ENCODE data around the gene DUSP16.

Gene DUSP16

GRCh38 chr12:12521888-12522287, 40.8 kb downstream of the DUSP16 start:
- TF ChIP-seq CTCF (IDR thresholded peaks at IDR 0.05; ENCODE audit: low read length) (no peak), EZH2phosphoT487 (IDR thresholded peaks at IDR 0.05; ENCODE audit: low read length) (no peak), EZH2 (optimal IDR thresholded peaks at IDR 0.05; ENCODE audit: low read depth, low read length) (no peak)
- Histone ChIP-seq H3K4me1 (ENCODE audit: low read length) (no peaks in the 10 kb centered on the region), H3K4me2 (ENCODE audit: low read depth, low read length) (no peak overlapping the region), H3K36me3 (replicated peaks; ENCODE audit: insufficient read depth, low read length) (no peaks in the 10 kb centered on the region), H3K9me2 (replicated peaks; ENCODE audit: insufficient read depth, low read length) (no peaks in the 10 kb centered on the region), H3K9ac (ENCODE audit: low read length) (no peak overlapping the region), H4K20me1 (ENCODE audit: insufficient read depth, low read length) (no peaks in the 10 kb centered on the region), H2AFZ (ENCODE audit: low read length) (no peak overlapping the region), H3K79me2 (ENCODE audit: low read length) (no peaks in the 10 kb centered on the region), H3K4me3 (ENCODE audit: low read length) (no peak overlapping the region), H3F3A (ENCODE audit: insufficient read depth, low read length) (no peaks in the 10 kb centered on the region), H3K27me3 (replicated peaks; ENCODE audit: insufficient read depth, low read length) (no peaks in the 10 kb centered on the region), H3K9me3 (replicated peaks; ENCODE audit: insufficient read depth, low read length) (no peaks in the 10 kb centered on the region), H3K27ac (ENCODE audit: low read length) (no peak overlapping the region)
- no peak for DNase-seq

GRCh38 chr12:12521044-12521485, 41.6 kb downstream of the DUSP16 start:
- H3K9me2 ChIP-seq (replicated peaks; ENCODE audit: insufficient read depth, low read length): no peaks in the 10 kb centered on the region
- H3K9ac ChIP-seq (ENCODE audit: low read length): no peak overlapping the region
- H3K9me3 ChIP-seq (replicated peaks; ENCODE audit: insufficient read depth, low read length): no peaks in the 10 kb centered on the region
- no peaks in the 10 kb centered on the region for H3K36me3 ChIP-seq (replicated peaks; ENCODE audit: insufficient read depth, low read length)
- H3F3A ChIP-seq (ENCODE audit: insufficient read depth, low read length): no peaks in the 10 kb centered on the region
- H3K27ac ChIP-seq (ENCODE audit: low read length): no peak overlapping the region
- H4K20me1 ChIP-seq (ENCODE audit: insufficient read depth, low read length): no peaks in the 10 kb centered on the region
- H3K27me3 ChIP-seq (replicated peaks; ENCODE audit: insufficient read depth, low read length): no peaks in the 10 kb centered on the region
- no peak overlapping the region for H3K4me3 ChIP-seq (ENCODE audit: low read length)
- no peak overlapping the region for H2AFZ ChIP-seq (ENCODE audit: low read length)
- H3K4me2 ChIP-seq (ENCODE audit: low read depth, low read length): no peak overlapping the region
- TF ChIP-seq EZH2phosphoT487 (IDR thresholded peaks at IDR 0.05; ENCODE audit: low read length) (no peak), CTCF (IDR thresholded peaks at IDR 0.05; ENCODE audit: low read length) (no peak), EZH2 (optimal IDR thresholded peaks at IDR 0.05; ENCODE audit: low read depth, low read length) (no peak)
- no peaks in the 10 kb centered on the region for H3K79me2 ChIP-seq (ENCODE audit: low read length)
- no peaks in the 10 kb centered on the region for H3K4me1 ChIP-seq (ENCODE audit: low read length)
- DNase-seq: no peak

- no peaks in the 10 kb centered on the region for H3K79me2 ChIP-seq (ENCODE audit: low read length)
- no peak overlapping the region for H2AFZ ChIP-seq (ENCODE audit: low read length)
- no peaks in the 10 kb centered on the region for H3K4me1 ChIP-seq (ENCODE audit: low read length)
- H3K36me3 ChIP-seq (replicated peaks; ENCODE audit: insufficient read depth, low read length): no peaks in the 10 kb centered on the region
- no peaks in the 10 kb centered on the region for H3K27me3 ChIP-seq (replicated peaks; ENCODE audit: insufficient read depth, low read length)
- TF ChIP-seq CTCF (IDR thresholded peaks at IDR 0.05; ENCODE audit: low read length): no peak
- no peak for TF ChIP-seq EZH2phosphoT487 (IDR thresholded peaks at IDR 0.05; ENCODE audit: low read length)
- TF ChIP-seq EZH2 (optimal IDR thresholded peaks at IDR 0.05; ENCODE audit: low read depth, low read length): no peak
- no peak overlapping the region for H3K4me3 ChIP-seq (ENCODE audit: low read length)
- DNase-seq: no peak
- no peaks in the 10 kb centered on the region for H3F3A ChIP-seq (ENCODE audit: insufficient read depth, low read length)
- no peaks in the 10 kb centered on the region for H3K9me2 ChIP-seq (replicated peaks; ENCODE audit: insufficient read depth, low read length)
- H3K9ac ChIP-seq (ENCODE audit: low read length): no peak overlapping the region
- no peak overlapping the region for H3K4me2 ChIP-seq (ENCODE audit: low read depth, low read length)
- no peaks in the 10 kb centered on the region for H4K20me1 ChIP-seq (ENCODE audit: insufficient read depth, low read length)
- H3K9me3 ChIP-seq (replicated peaks; ENCODE audit: insufficient read depth, low read length): no peaks in the 10 kb centered on the region
- no peak overlapping the region for H3K27ac ChIP-seq (ENCODE audit: low read length)
Measured at GRCh38 chr12:12520273-12520672, 42.4 kb downstream of the DUSP16 start.

All from MM.1S (cell line).